GM23338 (cell line): ENCODE results near the gene CA4.

Experiments
- CREB1 ChIP-seq: fragments of 250-450 bp; sonication (Bioruptor Pico); IDR thresholded peaks from 2 replicates; pipeline ENCODE4 v1.5.0; 2020; ENCODE audit warnings: low read depth, mild to moderate bottlenecking, moderate library complexity
- EZH2 ChIP-seq: fragments of 200-600 bp; sonication (generic); IDR thresholded peaks from one replicate; pipeline ENCODE4 v1.8.0; 2017; ENCODE audit warnings: antibody characterized with exemption, mild to moderate bottlenecking, low read depth; ENCODE audit not compliant: unreplicated experiment
- EZH2phosphoT487 ChIP-seq: fragments of 200-600 bp; sonication (generic); IDR thresholded peaks from one replicate; pipeline ENCODE4 v1.8.1; 2018; ENCODE audit warnings: antibody characterized with exemption; ENCODE audit not compliant: unreplicated experiment
- JUNB ChIP-seq: IDR thresholded peaks from one replicate; pipeline ENCODE4 v1.6.1; 2016; ENCODE audit warnings: antibody characterized with exemption; ENCODE audit not compliant: unreplicated experiment
- NANOG ChIP-seq: IDR thresholded peaks from 2 replicates; pipeline ENCODE4 v1.6.1; 2016; ENCODE audit warnings: antibody characterized with exemption, borderline replicate concordance
- POLR2AphosphoS5 ChIP-seq: IDR thresholded peaks from 2 replicates; pipeline ENCODE4 v1.6.1; 2016; ENCODE audit warnings: antibody characterized with exemption, low read depth
- STAT1 ChIP-seq: IDR thresholded peaks from one replicate; pipeline ENCODE4 v1.6.1; 2016; ENCODE audit warnings: antibody characterized with exemption; ENCODE audit not compliant: unreplicated experiment
- TF ChIP-seq, protein P1 (sequence below), 2 experiments: fragments of 200-600 bp in 1 of 2; sonication (generic) in 1 of 2; conservative IDR thresholded peaks; 2 replicates each; pipeline versions ENCODE4 v1.5.1 to v1.6.1; 2016 to 2017; ENCODE audit warnings: antibody characterized with exemption in 2 of 2, low read depth in 2 of 2, mild to moderate bottlenecking in 2 of 2, moderate library complexity in 1 of 2
- TF ChIP-seq, protein P2 (sequence below): IDR thresholded peaks from one replicate; pipeline ENCODE4 v1.6.1; 2018; ENCODE audit warnings: antibody characterized with exemption; ENCODE audit not compliant: unreplicated experiment

DNA sequence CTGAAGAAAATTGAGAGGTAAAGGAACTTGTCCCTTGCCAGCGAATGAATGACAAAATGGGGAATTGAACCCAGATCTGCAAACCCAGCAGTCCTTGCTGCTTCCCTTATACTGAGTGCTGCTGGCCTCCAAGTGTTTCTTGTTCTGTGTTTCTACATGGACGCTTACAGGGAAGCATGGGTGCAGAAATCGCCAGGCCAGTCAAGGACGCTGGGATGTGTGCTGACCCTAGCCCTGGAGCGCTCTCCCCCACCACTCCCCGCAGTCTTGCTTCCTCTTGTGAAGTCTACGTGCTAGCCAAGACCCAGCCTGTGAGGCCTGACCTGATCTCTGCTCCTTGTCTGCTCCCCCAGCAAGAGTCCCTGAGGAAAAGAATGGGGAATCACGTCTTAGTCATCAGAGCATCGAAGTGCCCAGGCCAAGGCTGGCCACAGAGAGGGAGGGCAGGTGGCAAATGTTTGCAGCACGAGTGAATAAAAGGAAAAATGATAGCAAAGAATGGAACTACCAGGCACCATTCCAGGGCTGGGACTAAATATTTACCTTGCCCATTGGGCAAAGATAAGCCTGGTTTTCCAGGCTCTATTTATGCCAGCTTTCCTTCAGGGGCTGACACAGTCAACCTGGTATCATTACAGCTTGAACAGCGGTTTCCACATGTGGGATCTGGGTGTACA lies 17.4 kb downstream of the CA4 start:
- no peak for TF ChIP-seq EZH2
- TF ChIP-seq POLR2AphosphoS5: no peak
- TF ChIP-seq, protein P1, sequence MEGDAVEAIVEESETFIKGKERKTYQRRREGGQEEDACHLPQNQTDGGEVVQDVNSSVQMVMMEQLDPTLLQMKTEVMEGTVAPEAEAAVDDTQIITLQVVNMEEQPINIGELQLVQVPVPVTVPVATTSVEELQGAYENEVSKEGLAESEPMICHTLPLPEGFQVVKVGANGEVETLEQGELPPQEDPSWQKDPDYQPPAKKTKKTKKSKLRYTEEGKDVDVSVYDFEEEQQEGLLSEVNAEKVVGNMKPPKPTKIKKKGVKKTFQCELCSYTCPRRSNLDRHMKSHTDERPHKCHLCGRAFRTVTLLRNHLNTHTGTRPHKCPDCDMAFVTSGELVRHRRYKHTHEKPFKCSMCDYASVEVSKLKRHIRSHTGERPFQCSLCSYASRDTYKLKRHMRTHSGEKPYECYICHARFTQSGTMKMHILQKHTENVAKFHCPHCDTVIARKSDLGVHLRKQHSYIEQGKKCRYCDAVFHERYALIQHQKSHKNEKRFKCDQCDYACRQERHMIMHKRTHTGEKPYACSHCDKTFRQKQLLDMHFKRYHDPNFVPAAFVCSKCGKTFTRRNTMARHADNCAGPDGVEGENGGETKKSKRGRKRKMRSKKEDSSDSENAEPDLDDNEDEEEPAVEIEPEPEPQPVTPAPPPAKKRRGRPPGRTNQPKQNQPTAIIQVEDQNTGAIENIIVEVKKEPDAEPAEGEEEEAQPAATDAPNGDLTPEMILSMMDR (conservative IDR thresholded peaks at IDR 0.05; ENCODE audit: low read depth in 2 of 2): no peak
- TF ChIP-seq, protein P2, sequence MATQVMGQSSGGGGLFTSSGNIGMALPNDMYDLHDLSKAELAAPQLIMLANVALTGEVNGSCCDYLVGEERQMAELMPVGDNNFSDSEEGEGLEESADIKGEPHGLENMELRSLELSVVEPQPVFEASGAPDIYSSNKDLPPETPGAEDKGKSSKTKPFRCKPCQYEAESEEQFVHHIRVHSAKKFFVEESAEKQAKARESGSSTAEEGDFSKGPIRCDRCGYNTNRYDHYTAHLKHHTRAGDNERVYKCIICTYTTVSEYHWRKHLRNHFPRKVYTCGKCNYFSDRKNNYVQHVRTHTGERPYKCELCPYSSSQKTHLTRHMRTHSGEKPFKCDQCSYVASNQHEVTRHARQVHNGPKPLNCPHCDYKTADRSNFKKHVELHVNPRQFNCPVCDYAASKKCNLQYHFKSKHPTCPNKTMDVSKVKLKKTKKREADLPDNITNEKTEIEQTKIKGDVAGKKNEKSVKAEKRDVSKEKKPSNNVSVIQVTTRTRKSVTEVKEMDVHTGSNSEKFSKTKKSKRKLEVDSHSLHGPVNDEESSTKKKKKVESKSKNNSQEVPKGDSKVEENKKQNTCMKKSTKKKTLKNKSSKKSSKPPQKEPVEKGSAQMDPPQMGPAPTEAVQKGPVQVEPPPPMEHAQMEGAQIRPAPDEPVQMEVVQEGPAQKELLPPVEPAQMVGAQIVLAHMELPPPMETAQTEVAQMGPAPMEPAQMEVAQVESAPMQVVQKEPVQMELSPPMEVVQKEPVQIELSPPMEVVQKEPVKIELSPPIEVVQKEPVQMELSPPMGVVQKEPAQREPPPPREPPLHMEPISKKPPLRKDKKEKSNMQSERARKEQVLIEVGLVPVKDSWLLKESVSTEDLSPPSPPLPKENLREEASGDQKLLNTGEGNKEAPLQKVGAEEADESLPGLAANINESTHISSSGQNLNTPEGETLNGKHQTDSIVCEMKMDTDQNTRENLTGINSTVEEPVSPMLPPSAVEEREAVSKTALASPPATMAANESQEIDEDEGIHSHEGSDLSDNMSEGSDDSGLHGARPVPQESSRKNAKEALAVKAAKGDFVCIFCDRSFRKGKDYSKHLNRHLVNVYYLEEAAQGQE: no peak
- TF ChIP-seq CREB1 (CRISPR knock-in tag): no peak
- TF ChIP-seq STAT1: no peak
- no peak for TF ChIP-seq EZH2phosphoT487
- no peak for TF ChIP-seq NANOG
- TF ChIP-seq JUNB: no peak
